Stimulated activated CD4-positive, alpha-beta T cell treated with anti-CD3 and anti-CD28 coated beads, Interleukin-1b, Interleukin-23, amount 100 ng/mL, for 1 hour (primary cell): ENCODE results near the gene IGLL5.
"Not testable (repeated sequence)": the region's sequence is repeated elsewhere in the genome, so short reads cannot be mapped to it uniquely, and the experiment has no call there.

Source experiments
- DNase-seq, 2 donors: peaks; one replicate each; pipeline ENCODE4 v3.0.0-alpha.2; 2020; ENCODE audit warnings: low read depth in 2 of 2

The IGLL5 gene

DNA sequence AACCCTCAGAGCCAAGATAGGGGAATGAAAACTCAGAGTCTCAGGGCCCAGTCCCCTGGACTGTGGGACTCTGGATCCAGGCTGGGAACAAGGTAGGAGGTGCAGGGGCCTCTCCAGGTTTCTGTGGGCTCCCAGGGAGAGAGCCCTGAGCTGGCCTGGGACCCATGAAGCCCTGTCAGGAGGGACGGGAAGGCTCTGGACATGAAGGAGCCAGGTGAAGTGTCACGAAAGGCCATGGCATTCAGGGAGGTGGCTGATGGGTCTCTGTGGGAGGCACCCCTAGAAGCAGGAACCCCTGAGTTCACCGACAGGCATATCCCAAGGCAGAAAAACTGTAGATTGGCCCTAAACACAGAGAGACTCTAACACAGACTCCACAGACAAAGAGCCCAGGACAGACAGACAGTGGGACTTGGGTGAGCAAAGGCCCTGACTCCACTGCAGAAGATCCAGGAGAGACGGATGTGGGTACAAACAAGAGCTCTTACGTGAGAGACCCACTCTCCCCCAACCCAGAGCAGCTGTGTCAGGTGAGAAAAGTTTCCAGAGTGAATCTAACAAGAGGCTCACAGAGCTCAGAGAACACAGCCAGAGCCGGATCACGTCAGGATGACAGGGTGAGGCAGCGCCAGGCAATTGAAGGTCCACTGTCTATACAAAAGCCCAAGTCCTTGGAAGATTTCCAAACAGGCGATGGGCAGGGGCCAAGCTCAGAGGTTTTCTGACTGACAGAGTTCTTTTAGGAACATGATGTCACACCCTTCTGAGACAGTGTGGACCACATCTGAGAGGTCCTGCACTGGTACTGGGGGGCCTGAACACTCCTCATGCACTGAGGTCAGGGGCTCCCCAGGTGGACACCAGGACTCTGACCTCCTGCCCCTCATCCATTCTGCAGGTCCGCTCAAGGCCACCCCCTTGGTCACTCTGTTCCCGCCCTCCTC is 27.4 kb downstream of the IGLL5 start:
- DNase-seq, result no peak

DNA sequence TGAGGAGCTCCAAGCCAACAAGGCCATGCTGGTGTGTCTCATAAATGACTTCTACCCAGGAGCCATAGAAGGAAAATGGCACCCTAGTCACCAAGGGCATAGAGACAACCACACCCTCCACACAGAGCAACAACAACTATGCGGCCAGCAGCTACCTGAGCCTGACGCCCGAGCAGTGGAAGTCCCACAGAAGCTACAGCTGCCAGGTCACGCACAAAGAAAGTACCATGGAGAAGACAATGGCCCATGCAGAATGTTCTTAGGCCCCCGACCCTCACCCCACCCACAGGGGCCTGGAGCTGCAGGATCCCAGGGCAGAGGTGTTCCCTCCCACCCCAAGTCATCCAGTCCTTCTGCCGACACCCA is 28.0 kb downstream of the IGLL5 start:
- DNase-seq, result no peak

DNA sequence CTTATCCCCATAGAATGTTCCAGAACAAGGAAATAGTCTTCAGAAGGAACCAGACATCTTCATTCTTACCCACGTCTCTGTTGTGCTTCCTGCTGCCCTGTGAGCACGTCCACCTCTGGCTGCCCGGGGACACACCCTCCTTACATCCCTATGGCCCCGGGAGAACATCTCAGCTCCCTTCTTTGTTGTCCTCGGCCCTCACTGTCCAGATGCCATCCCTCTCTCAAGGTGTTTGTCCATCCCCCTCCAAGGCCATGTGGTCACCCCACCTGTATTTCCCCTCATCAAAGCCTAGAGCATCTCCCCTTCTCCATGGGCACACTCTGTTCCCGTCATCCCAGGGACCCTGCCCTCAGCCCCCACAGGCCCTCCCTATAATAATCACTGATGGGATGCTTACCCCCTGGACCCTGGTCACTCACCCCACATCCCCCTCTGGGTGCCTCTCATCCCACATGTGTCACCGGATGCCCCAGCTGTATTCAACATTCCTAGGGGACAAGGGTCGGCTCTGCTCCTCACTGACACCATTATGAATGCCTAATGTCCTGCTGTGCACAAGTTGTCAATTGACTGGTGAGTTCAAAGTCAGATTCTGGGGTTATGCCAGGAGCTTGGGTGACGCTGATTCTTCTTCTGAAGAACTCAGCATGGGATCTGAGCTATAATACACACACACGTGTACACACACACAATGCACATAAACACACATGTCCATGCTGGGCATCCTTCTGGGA is 28.8 kb downstream of the IGLL5 start:
- DNase-seq, result no peak

DNA sequence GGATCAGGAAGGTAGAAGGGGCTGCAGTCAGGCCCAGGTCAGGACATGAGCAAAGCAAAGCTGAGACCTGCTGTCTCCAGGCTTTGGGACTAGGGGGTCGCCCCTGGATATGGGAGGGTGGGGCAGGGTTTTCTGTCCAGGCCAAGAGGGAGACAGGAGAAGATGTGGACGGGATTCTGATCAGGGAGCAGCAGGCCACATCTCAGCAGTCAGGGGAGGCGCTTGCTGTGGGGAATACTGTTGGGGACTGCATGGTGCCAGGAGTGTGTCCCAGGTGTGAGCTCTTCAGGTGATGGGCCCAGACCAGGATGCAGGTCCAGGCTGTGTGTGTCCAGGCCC is 29.3 kb downstream of the IGLL5 start:
- DNase-seq, result no peak

DNA sequence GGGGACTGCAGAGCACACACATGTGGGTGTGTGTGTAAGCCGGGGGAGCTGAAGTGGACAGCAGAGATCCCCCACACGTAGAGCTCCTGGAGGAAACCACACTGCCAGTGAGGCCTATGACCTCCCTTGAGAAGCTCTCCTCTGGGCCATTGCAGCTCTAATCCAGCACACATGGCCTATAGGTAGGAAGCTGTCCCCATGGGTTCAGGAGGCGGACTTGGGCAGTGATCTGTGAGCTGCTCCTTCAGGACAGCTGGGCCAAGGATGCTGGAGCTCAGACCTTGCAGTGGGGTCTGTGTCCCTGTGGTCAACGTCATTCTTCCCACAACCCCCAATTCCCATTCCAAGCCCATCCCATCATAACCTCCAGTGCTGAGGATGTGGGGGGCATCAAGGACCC is 29.8 kb downstream of the IGLL5 start:
- no peak for DNase-seq

DNA sequence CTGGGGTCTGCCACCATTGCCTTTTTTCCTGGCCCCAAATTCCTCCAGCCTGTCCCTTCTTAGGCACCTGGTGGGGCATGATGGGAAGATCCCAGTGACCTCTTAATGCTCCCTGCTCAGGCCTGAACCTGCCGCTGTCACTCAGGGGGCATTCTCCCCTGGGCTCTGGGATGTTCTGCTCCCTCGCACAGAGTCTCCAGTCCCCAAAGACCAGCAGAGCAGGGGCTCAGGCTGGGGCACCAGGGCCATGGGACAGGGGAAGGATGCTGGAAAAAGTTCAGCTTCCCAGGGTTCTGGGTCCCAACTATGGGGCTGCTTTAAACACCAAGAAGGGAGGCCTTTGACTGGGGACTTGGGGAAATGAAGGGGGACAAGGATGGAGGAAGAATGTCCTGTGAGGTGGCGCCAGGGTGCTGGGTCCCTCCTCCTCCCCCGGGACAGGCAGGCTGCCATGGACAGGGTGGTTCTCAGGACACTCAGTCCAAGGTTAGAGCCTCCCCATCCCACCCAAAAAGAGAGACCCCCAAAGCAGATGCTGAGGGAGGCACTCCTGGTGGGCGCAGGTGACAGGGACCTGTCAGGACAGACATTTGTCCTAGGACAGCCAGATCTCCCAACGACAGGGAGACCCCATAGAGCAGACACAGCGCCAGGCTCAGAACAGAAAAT is 30.8 kb downstream of the IGLL5 start:
- no peak for DNase-seq

DNA sequence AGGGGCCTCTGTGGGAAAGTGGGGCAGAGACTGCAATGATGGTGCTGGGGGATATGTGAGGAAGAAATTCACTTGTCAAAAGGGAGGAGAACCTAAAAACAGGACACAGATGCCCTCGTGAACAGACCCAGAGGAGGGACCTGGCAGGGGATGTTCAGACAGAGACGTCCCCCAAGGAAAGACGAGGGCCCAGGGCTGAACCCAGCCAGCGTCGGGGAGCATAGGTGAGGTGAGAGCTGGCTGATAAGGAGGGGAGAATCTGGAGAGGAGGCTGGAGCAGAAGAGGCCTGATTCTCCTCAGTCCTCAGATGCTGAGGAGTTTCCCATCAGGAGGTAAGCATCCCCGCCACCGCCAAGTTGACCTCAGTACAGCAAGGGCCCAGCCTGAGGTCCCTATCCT is 31.4 kb downstream of the IGLL5 start:
- DNase-seq, result no peak

DNA sequence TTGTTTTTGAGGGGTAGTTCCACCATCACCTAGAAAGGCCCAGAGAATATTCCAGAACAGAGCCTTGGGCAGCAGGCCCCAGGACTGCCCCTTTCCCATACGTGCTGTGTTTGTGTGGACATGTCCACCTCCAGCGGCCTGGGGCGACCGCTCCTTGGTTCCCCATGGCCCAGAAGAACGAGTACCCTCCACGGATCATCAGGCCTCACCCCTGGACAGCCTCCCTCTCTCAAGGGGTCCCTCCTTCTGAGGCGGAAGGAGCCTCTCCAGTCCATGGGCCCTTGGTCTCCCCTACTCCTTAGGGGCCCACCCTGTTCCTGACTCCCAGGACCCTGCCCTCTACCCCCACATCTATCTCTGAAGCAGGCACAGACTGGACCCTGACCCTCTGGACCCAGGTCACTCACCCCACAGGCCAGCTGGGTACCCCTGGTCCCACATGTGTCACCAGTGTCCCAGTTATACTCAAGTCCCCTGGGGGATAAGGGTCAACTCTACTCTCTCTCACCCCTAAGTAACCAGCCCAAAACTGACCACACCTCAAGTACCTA is 32.6 kb downstream of the IGLL5 start:
- no peak for DNase-seq

DNA sequence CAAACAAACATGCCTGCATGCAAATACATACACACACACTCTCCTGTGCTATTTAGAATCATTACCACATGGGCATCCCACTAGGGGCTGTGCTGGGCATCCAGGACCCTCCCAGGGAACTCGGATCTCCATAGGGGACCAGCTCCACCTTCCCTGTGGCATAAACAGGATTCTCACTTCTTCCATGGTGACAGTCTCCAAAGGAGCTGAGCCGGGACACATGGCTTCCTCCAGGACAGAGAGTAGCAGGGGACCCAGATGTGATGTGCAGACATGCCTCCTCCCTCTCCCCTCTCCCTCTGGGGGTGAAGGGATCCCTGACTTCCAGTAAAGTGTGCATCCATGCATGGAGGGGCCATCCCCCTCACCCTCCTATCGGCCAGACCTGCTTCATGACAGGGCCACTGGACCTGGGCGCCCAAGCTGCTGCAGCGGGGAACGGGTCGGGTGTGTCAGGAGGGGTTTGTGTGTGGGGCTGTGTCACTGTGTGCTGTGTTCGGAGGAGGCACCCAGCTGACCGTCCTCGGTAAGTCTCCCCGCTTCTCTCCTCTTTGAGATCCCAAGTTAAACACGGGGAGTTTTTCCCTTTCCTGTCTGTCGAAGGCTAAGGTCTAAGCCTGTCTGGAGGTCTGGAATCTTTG is 33.4 kb downstream of the IGLL5 start:
- no peak for DNase-seq

DNA sequence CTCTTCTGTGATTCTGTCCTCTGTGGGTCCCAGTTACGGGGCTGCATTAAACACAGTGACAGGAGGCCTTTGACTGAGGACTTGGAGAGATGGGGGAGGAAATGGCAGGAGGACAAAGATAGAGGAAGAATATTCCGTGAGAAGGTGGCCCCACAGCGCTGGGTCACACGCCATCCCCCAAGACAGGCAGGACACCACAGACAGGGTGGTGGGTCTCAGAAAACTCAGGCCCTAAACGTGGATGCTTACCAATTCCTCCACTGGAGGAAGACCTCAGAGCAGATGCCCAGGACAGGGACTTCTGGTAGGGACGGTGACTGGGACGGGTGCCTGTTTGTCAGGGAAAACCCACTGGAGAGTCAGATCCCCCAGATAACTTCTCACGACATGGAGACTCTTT is 34.0 kb downstream of the IGLL5 start:
- DNase-seq, result no peak

DNA sequence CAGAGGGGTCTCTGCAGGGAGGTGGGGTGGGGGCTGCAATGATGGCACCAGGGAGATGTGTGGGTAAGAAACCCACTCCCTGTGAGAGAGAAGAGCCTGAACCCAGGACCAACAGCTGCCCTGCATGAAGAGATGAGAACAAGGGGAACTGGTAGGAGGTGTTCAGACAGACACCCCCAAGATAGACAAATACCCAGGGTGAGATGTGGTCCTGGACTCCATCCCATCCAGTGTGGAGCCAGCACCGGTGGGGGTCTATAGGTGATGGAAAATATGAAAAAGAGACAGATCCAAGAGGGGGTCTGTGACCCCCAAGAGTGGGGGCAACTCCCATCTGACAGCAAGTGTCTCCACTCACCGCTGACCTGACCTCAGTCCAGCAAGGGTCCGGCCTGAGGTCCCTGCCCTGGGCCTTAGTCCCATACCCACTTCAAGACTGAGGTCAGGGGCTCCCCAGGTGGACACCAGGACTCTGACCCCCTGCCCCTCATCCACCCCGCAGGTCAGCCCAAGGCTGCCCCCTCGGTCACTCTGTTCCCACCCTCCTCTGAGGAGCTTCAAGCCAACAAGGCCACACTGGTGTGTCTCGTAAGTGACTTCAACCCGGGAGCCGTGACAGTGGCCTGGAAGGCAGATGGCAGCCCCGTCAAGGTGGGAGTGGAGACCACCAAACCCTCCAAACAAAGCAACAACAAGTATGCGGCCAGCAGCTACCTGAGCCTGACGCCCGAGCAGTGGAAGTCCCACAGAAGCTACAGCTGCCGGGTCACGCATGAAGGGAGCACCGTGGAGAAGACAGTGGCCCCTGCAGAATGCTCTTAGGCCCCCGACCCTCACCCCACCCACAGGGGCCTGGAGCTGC is 34.7 kb downstream of the IGLL5 start:
- not testable (repeated sequence) for DNase-seq

DNA sequence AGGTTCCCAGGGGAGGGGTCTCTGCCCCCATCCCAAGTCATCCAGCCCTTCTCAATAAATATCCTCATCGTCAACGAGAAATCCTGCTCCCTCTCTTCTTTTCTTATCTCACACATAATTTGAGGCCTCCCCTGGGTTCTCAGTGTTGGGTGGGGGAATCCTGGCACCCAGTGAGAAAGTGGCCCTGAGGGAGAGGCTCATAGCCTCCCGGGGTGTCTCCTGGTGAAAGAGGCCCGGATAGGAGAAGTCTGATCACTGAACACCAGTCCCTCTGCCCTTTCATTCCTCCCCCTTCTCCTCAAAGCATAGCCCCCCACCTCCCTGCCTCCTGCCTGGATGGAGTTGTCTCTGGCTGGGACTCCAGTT is 35.3 kb downstream of the IGLL5 start:
- no peak for DNase-seq

DNA sequence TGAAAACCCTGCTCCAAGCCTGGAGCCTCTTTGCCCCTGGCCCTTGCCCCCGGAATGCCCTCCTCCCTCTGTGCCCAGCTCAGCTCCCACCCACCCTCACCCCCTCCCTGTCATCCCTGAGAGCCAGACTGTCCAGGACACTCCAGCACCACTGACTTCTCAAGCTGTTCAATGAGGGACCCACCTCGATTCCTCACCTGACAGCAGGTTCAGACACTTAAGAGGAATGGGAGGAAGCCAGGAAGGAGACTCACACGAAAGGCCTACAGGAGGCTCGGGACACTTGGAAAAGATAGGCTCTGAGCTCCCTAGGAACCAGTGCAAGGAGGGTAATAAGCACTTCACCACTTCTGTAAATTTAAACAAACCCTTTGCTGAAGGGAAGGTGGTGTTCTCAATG is 35.8 kb downstream of the IGLL5 start:
- DNase-seq, result no peak

DNA sequence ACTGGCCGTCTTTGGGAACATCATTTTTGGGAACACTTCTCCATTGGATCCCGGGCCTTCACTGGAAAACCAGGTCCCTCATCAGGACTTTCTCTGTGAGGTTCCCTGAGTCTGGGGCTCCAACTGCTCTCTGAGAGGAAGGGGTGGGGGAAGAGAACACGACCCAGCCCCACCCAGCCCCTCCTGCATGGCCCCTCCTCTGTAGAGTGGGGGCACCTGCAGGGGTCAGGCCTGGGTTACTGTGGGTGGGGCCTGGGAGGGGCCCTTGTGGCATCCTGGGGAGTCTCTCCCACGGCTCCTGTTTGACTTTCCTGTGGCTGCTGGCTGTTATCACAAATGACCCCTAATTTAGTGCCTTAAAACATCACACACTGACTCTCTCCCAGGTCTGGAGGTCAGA is 36.3 kb downstream of the IGLL5 start:
- no peak for DNase-seq

DNA sequence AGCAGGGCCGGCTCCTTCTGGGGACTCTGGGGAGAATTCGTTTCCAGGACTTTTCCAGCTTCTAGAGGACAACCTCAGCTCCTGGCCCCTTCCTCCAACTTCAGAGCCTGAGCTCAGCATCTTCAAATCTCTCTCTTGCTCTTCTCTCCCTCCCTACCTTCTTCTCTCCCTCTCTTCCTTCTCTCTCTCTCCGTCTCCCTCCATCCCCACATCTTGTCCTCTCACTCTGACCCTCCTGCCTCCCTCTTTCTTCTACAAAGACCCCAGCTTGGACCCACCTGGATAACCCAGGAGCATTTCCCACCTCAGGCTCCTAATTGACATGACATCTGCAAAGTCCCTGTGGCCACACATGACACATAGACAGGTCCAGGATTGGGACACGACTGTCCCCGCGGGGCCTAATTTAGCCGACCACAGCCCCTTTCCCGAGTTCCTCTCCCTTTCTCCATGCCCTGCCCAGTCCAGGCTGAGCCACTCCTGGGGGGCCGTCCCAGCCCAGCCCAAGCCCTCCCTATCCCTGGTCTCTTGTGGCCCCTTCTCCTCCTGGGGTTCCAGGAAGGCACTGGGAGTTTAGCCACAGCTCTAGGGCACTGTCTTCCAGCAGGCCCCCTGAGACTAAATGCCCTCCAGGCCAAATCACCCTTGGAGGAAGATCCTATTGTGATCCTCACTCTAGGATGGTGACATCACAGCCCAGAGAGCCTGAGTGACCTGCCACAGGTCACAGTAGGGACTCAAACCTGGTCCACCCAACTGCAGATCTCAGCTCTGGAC is 36.9 kb downstream of the IGLL5 start:
- no peak for DNase-seq

DNA sequence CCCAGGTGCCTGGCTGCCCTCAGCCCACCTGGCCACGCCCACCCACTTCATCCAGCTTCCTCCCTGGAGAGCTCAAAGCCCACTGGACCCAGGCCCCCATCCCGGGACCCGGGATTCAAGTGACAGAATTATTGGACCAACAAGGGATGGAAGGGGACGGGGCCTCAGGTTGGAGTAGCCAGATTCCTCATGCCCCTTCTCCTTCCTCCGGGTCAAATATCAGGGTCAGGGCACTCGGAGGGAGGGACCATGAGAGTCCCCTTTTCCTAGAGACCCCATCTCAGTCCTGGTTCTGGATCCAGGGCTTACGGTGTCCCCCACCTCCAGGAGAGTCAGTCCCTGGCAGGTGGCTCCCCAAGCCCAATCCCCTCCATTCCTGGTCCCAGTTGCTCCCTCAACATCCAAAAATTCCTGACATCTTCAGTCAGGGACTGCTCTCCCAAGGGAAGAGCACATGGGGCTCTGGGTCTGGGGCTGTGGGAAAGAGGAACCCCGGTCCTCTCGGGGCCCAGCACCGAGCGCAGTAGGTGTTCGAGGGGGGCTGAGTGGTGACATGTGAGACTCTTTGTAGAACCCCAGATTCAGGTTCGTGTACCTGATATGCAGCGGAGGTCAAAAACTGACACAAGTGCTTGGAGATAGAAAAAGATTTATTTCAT is 37.7 kb downstream of the IGLL5 start:
- DNase-seq, result no peak

DNA sequence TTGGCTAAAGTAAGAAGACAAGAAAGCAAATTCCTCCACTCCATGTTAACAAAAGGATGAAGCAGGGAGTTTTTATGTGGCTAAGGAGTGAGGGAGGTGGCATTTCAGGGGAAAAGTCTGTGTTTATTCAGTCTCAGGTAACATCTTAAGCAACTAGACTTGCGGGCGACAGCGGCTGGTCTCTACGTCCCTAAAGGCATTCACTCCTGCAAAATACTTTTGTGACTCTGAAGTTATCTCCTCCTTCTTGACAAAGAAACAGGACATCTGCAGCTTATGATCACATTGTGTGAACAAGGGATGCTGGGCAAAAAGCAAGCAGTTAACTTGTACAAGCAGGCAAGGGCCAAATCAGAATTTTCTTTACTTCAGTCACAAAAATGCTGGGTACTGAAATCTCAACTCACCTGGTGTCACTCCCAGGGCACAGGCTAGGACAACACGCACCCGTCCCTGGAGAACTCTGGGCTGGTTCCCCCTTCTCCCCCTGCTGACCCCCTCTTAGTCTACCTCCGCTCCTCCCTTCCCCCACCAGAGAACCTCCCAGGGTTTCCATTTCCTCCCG is 38.3 kb downstream of the IGLL5 start:
- DNase-seq, result no peak

DNA sequence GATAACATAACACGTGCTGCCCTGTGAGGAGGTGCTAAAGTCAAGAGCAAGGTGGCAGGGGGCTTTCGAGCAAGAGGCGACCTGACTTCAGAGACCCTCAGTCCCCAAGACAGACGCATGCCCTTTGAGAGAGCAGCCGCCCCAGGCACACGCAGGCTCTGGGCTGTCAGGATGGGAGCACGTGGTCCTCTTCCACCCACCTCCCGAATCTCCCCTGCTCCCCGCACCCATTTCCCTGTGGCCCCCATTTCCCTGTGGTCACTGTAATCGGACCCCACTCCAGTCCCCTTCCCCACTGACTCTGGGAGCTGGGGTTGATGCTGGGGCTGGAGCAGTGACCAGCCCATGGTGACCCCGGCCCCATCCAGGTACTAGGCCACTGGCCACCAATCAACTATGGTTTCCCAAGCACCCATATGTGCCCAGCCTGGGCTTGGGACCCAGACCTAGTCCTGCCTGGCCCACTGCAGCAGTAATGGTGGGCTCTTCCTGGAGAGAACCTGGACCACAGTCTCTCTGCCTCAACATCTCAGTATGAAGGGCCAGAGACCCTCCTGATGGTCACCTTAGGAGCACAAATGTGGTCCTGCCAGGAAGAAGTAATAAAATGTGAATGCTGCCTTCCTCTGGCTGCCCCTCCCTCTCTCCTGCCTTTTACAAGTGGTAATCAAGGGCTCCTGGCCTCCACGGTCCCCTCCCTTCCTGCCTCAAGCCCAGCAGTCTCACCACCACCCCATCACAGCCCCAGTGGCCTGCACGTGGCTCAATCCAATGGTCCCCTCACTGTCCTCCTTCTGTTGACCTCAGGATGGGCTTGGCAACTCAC is 39.0 kb downstream of the IGLL5 start:
- DNase-seq, result no peak
